PC-9 (cell line): ENCODE data around the gene AP2M1. TPM values are rescaled to one million over a fixed set of nuclear protein-coding genes. Genes with fewer than 3 reads are reported as not detected.

Experiments used
- Bru-seq: library from RNA; stranded (reverse); fragments of 400-500 nt; gene quantifications from one replicate; lab custom pipeline; 2021; lab: Mats Ljungman, UMichigan
- BruChase-seq, 2 experiments: library from RNA; stranded (reverse); fragments of 400-500 nt; gene quantifications; one replicate each; lab custom pipeline; 2021; lab: Mats Ljungman, UMichigan
- BruUV-seq: library from RNA; stranded (reverse); fragments of 400-500 nt; replicated peaks from 2 replicates; lab custom pipeline; 2021; lab: Mats Ljungman, UMichigan
- CTCF ChIA-PET: fragments of 300-600 bp; sonication (Branson Sonifier 250); formaldehyde crosslinking; loops from one replicate; lab custom pipeline; 2022; ENCODE audit warnings: antibody characterized with exemption; lab: Charles Lee
- POLR2A ChIA-PET: fragments of 300-600 bp; sonication (Branson Sonifier 250); formaldehyde crosslinking; loops from one replicate; lab custom pipeline; 2022; ENCODE audit warnings: antibody characterized with exemption; ENCODE audit not compliant: unreplicated experiment; lab: Charles Lee
- DNase-seq, 2 experiments: peaks; one replicate each; pipeline versions ENCODE4 v3.0.0 to v3.0.0-alpha.2; 2015 to 2022; ENCODE audit warnings: mixed read lengths in 1 of 2
- H2AFZ ChIP-seq: fragments of 200-600 bp; sonication (generic); 2 replicates; pipeline ENCODE4 v1.8.1; 2017; ENCODE audit warnings: antibody characterized with exemption
- H3F3A ChIP-seq: fragments of 200-600 bp; sonication (generic); 2 replicates; pipeline ENCODE4 v1.8.1; 2017; ENCODE audit warnings: antibody characterized with exemption, mild to moderate bottlenecking, low read depth; ENCODE audit not compliant: insufficient read depth
- H3K27ac ChIP-seq: fragments of 200-600 bp; sonication (generic); 2 replicates; pipeline ENCODE4 v1.6.1; 2016; ENCODE audit warnings: mixed run types
- H3K27me3 ChIP-seq: fragments of 200-600 bp; sonication (generic); 2 replicates; pipeline ENCODE4 v1.6.1; 2016; ENCODE audit warnings: low read depth, mixed run types; ENCODE audit not compliant: insufficient read depth
- H3K36me3 ChIP-seq: fragments of 200-600 bp; sonication (generic); 2 replicates; pipeline ENCODE4 v1.6.1; 2016; ENCODE audit warnings: low read depth, mixed run types
- H3K4me1 ChIP-seq: fragments of 200-600 bp; sonication (generic); replicated peaks from 2 replicates; pipeline ENCODE4 v1.6.1; 2016; ENCODE audit warnings: mixed run types; ENCODE audit not compliant: insufficient read depth
- H3K4me2 ChIP-seq: fragments of 200-600 bp; sonication (generic); 2 replicates; pipeline ENCODE4 v1.6.1; 2017; ENCODE audit warnings: mixed run types
- H3K4me3 ChIP-seq: fragments of 200-600 bp; sonication (generic); 2 replicates; pipeline ENCODE4 v1.6.1; 2016; ENCODE audit warnings: mixed run types
- H3K79me2 ChIP-seq: fragments of 200-600 bp; sonication (generic); 2 replicates; pipeline ENCODE4 v1.6.1; 2017; ENCODE audit warnings: low read depth, mixed run types
- H3K9me2 ChIP-seq: fragments of 200-600 bp; sonication (generic); 2 replicates; pipeline ENCODE4 v1.8.1; 2017; ENCODE audit warnings: mild to moderate bottlenecking; ENCODE audit not compliant: insufficient read depth
- H3K9me3 ChIP-seq: fragments of 200-600 bp; sonication (generic); 2 replicates; pipeline ENCODE4 v1.8.1; 2016; ENCODE audit warnings: low read depth; ENCODE audit not compliant: insufficient read depth
- H4K20me1 ChIP-seq: fragments of 200-600 bp; sonication (generic); 2 replicates; pipeline ENCODE4 v1.8.1; 2017; ENCODE audit not compliant: insufficient read depth
- EZH2 ChIP-seq: fragments of 200-600 bp; sonication (generic); IDR thresholded peaks from 2 replicates; pipeline ENCODE4 v1.8.0; 2017; ENCODE audit warnings: antibody characterized with exemption, low read depth
- intact Hi-C: fragments of 100-400 bp; cut with micrococcal nuclease; formaldehyde crosslinking; loops from one replicate; pipeline ENCODE4 v1.10.0; 2022; ENCODE audit not compliant: unreplicated experiment
- long read RNA-seq: library from polyadenylated mRNA; stranded (forward); transcript quantifications from one replicate; pipeline ENCODE4 v2.0.0, GENCODE V29; 2022
- total RNA-seq: library from RNA; stranded (reverse); gene quantifications from 2 replicates; pipeline ENCODE4 v1.2.3, GENCODE V29; 2021
- TF ChIP-seq, protein P1 (sequence below): fragments of 200-600 bp; sonication (generic); conservative IDR thresholded peaks from 2 replicates; pipeline ENCODE4 v1.6.1; 2017; ENCODE audit warnings: mixed run types, antibody characterized with exemption, mild to moderate bottlenecking, moderate library complexity

AP2M1 gene
- total RNA-seq (586 and 606 TPM in 2 replicates), Bru-seq, nascent RNA (percentile 91 among the genes with signal in this experiment), BruChase-seq, experiment 1, labeled RNA remaining after a 2-hour chase (percentile 96 among the genes with signal in this experiment), BruChase-seq, experiment 2, labeled RNA remaining after a 6-hour chase (percentile 98 among the genes with signal in this experiment)
- long read RNA-seq, transcript AP2M1-202 (11 exons, 2,091 nt), result major isoform, 771 of 1,843 reads
- long read RNA-seq, transcript AP2M1-207 (10 exons, 1,950 nt), result minor isoform, 15 of 1,843 reads
- long read RNA-seq, partial matches to known transcripts, result 74 of 1,843 reads
- long read RNA-seq, other reads (novel, unspliced or antisense), result 982 of 1,843 reads

DNA sequence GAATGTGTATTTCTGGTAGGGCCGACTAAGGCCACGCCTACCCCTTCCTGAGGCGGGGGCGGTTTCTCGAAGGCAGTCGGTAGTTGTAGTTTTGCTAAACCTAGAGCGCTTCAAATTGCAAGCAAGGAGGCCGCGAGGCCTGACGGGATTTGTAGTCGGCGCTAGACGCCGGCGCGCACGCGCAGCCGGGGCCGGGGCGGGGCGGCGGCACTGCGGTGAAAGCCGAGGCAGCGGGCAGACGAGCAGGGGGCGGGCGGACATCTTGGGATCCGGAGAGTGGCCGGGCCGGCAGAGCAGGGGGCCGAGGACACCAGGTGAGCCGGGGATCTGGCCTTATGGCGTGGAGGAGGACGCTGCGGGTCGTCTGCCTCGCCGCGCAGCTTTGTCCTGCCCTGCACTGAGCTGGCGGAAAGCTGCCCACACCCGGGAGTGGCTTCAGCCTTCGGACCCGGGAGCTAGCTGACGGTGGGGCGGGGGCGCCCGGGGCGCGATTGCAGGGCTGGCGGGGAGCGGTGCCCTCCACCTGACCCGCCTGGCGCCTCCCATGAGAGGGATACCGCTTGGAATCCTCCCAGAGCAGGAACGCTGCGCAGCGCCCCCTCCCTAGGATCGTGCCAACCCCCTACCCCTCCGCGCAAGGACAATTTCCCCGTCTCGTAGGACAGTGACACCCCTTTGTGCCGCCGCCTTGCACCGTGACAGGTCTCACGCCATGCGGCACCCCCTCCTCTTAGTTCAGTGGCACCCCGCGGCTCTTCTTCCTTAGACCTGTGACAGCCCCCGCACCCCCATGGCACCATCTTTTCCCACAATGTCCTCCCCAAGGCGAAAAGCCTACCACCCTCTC is at the start of gene AP2M1:
TSS of gene AP2M1 (plus strand) at position 210 of the 847 bp plus-strand sequence. CDS start 2,139 bp downstream, outside the sequence.
- BruUV-seq, result no TSS peak
- no peaks in the 10 kb centered on the region for H3K9me2 ChIP-seq
- peaks cover 44% of the 10 kb centered on the region; the same call in 1 of the 2 replicates for H3F3A ChIP-seq
- no peaks in the 10 kb centered on the region for H3K9me3 ChIP-seq
- H3K36me3 ChIP-seq, result peaks cover 35% of the 10 kb centered on the region
- peaks cover 42% of the 10 kb centered on the region for H3K79me2 ChIP-seq
- DNase-seq, result peak; percentile 99 to 100
- H3K4me1 ChIP-seq, result peaks cover 20% of the 10 kb centered on the region
- peak within 1 kb of the TSS; percentile 100 for H3K4me2 ChIP-seq
- H3K4me3 ChIP-seq, result peak within 1 kb of the TSS; percentile 91
- peaks cover 3% of the 10 kb centered on the region; the same call in 1 of the 2 replicates for H4K20me1 ChIP-seq
- ChIA-PET POLR2A (interaction anchor here (0.6 to 0.8 kb wide), 6 partner anchors 17 to 754 kb away, joined by 3 to 18 read pairs (median 8); partner anchors contain the start of gene EPHB3), CTCF (interaction anchor here (1.5 kb wide), 1 partner anchor 11 kb away, joined by 4 read pairs; the partner anchor contains the start of gene ABCF3)
- intact Hi-C loops, result loop anchor here (1.0 to 5.0 kb wide), 5 partner anchors 19 to 187 kb away; partner anchors contain the start of genes CLCN2, EIF4G1, POLR2H and PSMD2
- peak within 1 kb of the TSS; percentile 93 for H2AFZ ChIP-seq
- H3K27me3 ChIP-seq, result no peaks in the 10 kb centered on the region
- TF ChIP-seq, protein P1, sequence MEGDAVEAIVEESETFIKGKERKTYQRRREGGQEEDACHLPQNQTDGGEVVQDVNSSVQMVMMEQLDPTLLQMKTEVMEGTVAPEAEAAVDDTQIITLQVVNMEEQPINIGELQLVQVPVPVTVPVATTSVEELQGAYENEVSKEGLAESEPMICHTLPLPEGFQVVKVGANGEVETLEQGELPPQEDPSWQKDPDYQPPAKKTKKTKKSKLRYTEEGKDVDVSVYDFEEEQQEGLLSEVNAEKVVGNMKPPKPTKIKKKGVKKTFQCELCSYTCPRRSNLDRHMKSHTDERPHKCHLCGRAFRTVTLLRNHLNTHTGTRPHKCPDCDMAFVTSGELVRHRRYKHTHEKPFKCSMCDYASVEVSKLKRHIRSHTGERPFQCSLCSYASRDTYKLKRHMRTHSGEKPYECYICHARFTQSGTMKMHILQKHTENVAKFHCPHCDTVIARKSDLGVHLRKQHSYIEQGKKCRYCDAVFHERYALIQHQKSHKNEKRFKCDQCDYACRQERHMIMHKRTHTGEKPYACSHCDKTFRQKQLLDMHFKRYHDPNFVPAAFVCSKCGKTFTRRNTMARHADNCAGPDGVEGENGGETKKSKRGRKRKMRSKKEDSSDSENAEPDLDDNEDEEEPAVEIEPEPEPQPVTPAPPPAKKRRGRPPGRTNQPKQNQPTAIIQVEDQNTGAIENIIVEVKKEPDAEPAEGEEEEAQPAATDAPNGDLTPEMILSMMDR, result no peak
- no peak for TF ChIP-seq EZH2
- H3K27ac ChIP-seq, result peak within 1 kb of the TSS; percentile 32

- Histone ChIP-seq H3K4me3 (no peak overlapping the region), H3K9me2 (no peaks in the 10 kb centered on the region), H3K36me3 (no peaks in the 10 kb centered on the region), H3K79me2 (no peaks in the 10 kb centered on the region), H3K27ac (no peak overlapping the region), H3F3A (no peaks in the 10 kb centered on the region; the same call in 1 of the 2 replicates), H3K9me3 (no peaks in the 10 kb centered on the region), H3K4me2 (no peak overlapping the region), H4K20me1 (no peaks in the 10 kb centered on the region), H3K27me3 (no peaks in the 10 kb centered on the region), H3K4me1 (no peaks in the 10 kb centered on the region), H2AFZ (no peak overlapping the region)
- TF ChIP-seq, protein P1, result no peak
- TF ChIP-seq EZH2, result no peak
- intact Hi-C loops, result no loop called here
- DNase-seq, result no peak
- POLR2A ChIA-PET, result no interaction called here
- BruUV-seq, result no TSS peak
- CTCF ChIA-PET, result no interaction called here
Observed at GRCh38 chr3:184126006-184126405, 48.6 kb upstream of the AP2M1 start.

DNA sequence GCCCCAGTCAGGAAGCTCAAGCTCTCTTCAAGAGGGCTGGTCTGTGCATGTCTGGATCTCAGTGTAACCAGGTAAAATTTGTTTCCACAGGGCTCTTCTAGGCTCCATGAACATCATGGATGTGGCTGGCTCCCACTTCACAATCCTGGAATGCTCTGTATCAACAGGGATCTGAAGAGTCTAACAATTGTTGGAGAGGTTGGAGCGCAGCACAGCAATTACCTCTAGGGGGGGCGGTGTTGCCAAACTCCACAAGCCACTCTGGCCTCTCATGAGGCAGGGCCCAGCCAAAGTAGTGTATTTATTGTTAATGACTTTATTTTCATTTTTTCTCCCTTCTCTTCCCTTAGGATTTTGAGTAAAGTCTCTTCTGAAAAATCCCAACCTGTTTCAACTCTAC is 45.6 kb upstream of the AP2M1 start:
- H3K4me2 ChIP-seq, result no peak overlapping the region
- peak in 1 of 2 experiments; percentile 25 for DNase-seq
- ChIA-PET POLR2A (interaction anchor here (0.6 kb wide), 1 partner anchor 43 kb away, joined by 3 read pairs; no protein-coding TSS in a partner anchor), CTCF (no interaction called here)
- H3K79me2 ChIP-seq, result no peaks in the 10 kb centered on the region
- peaks cover 8% of the 10 kb centered on the region for H3F3A ChIP-seq
- no peaks in the 10 kb centered on the region for H3K36me3 ChIP-seq
- TF ChIP-seq, protein P1, result peak; percentile 41; the same call in 1 of the 2 replicates
- no peak for TF ChIP-seq EZH2
- intact Hi-C loops, result no loop called here
- no peaks in the 10 kb centered on the region for H3K9me3 ChIP-seq
- H3K27me3 ChIP-seq, result no peaks in the 10 kb centered on the region
- no peak overlapping the region for H3K4me3 ChIP-seq
- no peaks in the 10 kb centered on the region for H4K20me1 ChIP-seq
- no peak overlapping the region for H2AFZ ChIP-seq
- H3K9me2 ChIP-seq, result no peaks in the 10 kb centered on the region
- H3K4me1 ChIP-seq, result peaks cover 13% of the 10 kb centered on the region
- no TSS peak for BruUV-seq
- H3K27ac ChIP-seq, result no peak overlapping the region
